ENCODE results near the gene MYBPH.

DNA sequence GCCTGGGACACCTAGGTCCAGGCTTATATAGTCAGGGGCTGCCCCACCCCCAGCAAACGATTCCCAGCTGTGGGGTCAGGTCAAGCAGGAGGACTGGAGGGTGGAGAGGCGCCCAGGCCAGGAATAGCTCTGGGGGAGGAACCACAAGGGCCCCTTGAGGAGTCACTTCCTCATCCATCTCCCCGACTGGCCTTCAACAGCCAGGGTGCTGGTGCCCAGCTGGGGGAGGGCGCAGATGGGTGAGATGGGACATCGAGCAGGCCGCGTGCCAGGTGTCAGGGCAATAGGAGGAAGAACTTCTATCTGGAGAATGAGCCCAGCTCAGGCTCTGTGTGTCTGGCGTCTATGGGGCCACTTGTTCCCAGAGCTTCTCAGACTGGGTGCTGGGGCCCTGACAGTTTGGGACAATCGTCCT lies 208 bp upstream of the MYBPH start:
- TF ChIP-seq, protein P1, sequence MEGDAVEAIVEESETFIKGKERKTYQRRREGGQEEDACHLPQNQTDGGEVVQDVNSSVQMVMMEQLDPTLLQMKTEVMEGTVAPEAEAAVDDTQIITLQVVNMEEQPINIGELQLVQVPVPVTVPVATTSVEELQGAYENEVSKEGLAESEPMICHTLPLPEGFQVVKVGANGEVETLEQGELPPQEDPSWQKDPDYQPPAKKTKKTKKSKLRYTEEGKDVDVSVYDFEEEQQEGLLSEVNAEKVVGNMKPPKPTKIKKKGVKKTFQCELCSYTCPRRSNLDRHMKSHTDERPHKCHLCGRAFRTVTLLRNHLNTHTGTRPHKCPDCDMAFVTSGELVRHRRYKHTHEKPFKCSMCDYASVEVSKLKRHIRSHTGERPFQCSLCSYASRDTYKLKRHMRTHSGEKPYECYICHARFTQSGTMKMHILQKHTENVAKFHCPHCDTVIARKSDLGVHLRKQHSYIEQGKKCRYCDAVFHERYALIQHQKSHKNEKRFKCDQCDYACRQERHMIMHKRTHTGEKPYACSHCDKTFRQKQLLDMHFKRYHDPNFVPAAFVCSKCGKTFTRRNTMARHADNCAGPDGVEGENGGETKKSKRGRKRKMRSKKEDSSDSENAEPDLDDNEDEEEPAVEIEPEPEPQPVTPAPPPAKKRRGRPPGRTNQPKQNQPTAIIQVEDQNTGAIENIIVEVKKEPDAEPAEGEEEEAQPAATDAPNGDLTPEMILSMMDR (IDR thresholded peaks at IDR 0.05 in 8 of 11, conservative IDR thresholded peaks at IDR 0.05 in 3 of 11) = no peak
- TF ChIP-seq POLR2A (IDR thresholded peaks at IDR 0.05) (no peak), POLR2AphosphoS5 (IDR thresholded peaks at IDR 0.05) (peak in 1 of 3 donors; percentile 64)
